GM12875 (cell line): Measurements from ENCODE around the gene GBE1.

Experiments used
- H3K4me3 ChIP-seq: one replicate; pipeline ENCODE4 v1.5.1; 2011; ENCODE audit warnings: low read depth, low read length, control low read depth
- TF ChIP-seq, protein P1 (sequence below): IDR thresholded peaks from 2 replicates; pipeline ENCODE4 v1.5.1; 2011; ENCODE audit warnings: low read depth, mild to moderate bottlenecking, control low read depth, inconsistent platforms, low read length, moderate library complexity, borderline replicate concordance; ENCODE audit not compliant: insufficient read depth

The GBE1 gene

DNA sequence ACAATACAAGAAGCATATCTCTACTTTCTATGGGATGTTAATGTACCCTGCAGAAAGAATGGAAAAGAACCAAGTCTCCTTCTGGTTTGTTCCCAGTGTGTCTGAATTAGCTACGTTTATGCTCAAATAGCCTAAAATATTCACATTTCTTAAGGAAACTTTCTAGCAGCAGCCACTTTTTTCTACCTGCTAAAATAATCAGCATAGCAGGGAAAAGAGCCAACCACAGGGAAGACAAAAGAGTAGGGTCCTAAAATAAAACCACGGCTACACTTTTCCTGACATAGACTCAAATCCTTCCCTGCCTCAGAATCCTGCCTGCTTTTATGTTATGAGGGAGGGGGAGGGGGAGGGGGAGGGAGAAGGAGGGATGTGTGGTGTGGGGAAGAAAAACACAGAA lies 136.7 kb downstream of the GBE1 start:
- TF ChIP-seq, protein P1, sequence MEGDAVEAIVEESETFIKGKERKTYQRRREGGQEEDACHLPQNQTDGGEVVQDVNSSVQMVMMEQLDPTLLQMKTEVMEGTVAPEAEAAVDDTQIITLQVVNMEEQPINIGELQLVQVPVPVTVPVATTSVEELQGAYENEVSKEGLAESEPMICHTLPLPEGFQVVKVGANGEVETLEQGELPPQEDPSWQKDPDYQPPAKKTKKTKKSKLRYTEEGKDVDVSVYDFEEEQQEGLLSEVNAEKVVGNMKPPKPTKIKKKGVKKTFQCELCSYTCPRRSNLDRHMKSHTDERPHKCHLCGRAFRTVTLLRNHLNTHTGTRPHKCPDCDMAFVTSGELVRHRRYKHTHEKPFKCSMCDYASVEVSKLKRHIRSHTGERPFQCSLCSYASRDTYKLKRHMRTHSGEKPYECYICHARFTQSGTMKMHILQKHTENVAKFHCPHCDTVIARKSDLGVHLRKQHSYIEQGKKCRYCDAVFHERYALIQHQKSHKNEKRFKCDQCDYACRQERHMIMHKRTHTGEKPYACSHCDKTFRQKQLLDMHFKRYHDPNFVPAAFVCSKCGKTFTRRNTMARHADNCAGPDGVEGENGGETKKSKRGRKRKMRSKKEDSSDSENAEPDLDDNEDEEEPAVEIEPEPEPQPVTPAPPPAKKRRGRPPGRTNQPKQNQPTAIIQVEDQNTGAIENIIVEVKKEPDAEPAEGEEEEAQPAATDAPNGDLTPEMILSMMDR, result no peak
- H3K4me3 ChIP-seq, result no peak overlapping the region

DNA sequence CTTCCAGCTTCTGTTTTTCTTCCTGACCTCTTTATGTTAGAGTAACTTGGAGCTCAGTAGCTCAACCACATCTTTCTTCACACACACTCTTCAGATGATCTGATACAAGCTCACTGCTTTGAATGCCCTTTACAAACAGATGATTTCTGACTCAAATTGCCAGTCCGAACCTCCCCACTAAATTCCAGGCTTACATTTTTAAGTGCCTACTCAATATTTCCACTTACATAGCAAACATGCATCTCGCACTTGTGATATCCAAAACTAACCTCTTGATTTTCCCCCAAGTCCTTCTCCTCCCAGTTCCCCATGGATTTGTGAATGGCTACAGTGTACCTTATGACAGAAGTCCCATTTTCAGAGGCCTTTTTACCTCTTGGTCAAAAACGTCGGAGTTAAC lies 139.1 kb downstream of the GBE1 start:
- H3K4me3 ChIP-seq, result no peak overlapping the region
- TF ChIP-seq, protein P1, result no peak

DNA sequence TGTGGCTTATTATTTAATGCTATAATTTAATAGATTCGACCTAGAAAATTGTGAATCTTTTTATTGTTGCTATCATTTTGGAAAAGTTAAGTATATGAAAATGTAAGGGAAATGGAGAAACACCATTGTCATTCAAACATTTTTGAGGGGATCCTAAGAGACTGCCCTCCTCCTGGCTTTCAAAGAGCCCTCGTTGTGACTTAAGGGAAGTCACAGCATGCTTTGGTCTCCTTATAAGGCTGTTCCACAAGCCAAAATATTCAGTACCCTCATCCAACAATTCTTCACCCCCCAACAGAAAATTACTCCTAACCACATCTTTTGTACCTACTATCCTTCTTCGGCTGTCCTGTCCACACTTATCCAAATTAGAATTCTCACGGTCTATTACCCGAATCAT lies 140.2 kb downstream of the GBE1 start:
- H3K4me3 ChIP-seq, result no peak overlapping the region
- TF ChIP-seq, protein P1, result no peak

DNA sequence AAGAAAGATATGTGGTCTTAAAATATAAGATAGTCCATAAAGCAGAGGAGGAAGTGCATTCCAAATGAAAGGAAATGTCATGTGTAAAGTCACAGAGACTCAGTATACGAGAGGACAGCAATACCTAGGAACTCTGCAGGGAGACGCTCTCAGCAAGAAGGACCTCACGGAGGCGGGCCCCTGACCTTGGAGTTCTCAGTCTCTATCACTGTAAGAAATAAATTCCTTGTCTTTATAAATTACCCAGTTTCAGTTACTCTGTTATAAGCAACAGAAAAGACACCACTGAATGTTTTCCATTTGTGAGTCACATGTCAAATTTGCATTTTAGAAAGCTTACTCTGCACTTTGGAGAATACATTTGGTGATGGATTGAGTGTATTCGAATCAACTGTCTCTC lies 140.6 kb downstream of the GBE1 start:
- TF ChIP-seq, protein P1, result no peak

DNA sequence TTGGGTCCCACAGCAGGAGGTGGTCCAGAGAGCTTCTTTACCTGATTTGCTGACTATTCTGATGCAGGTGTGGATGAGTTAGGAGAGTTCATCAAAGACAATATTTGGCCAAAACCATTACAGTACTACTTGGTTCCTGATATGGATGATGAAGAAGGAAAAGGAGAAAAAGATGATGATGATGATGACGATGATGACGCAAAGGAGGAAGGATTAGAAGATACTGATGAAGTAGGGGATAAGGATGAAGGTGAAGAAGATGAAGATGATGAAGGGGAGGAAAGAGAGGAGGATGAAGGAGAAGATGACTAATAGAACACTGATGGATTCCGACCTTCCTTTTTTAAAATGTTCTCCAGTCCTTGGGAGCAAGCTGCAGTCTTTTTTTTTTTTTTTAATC lies 148.7 kb downstream of the GBE1 start:
- TF ChIP-seq, protein P1, result no peak
- no peak overlapping the region for H3K4me3 ChIP-seq

More for the DNA sequence above, 140.6 kb downstream of the GBE1 start:
- no peak overlapping the region for H3K4me3 ChIP-seq

DNA sequence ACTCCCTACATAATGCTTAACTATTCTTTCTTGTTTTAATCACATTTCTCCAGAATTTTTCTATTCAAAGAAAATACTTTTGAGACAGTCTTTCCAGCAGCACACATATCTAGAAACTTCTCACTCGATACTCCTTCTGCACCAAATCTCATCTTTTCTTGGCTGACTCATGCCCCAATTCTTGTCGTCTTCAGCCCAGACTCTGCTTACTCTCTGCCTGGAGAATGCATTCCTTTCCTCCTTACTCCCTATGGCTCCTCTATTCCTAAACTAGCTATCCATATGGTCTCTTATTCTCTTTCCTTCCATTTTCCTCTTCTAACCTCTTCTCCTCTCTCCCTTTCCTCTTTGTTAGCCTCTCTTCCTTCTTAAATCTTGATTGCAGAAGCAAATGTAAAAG lies 158.7 kb downstream of the GBE1 start:
- TF ChIP-seq, protein P1, result no peak

DNA sequence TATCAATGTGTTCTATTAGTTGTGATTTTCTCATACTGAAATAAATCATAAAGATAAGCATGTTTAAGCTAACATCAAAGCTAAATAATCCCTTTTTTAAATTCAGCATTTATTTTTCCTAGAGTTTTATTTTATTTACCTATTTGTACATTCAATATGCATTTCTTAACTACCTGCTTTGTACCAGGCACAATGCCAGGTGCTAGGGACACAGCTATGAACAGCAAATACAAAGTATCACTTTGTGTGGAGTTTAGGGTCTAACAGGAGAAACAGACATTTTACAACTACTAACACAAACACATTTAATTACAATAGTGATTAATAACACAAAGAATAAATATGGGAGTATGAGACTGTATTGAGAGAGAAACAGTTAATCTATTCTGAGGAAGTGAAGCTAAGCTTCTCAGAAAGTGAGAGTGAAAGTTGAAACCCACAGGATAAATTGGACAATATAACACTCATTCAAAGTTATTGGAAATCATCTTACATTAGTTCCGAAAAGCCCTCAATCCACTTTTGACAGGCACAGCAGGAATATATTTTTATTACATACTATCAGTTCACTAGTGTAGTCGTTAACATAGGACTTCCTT lies 159.6 kb downstream of the GBE1 start:
- H3K4me3 ChIP-seq, result no peak overlapping the region
- TF ChIP-seq, protein P1, result no peak

More for the DNA sequence above, 158.7 kb downstream of the GBE1 start:
- H3K4me3 ChIP-seq, result no peak overlapping the region
